ENCODE data around the gene TRAF3IP3. TPM values are rescaled to one million over a fixed set of nuclear protein-coding genes. Genes with fewer than 3 reads are reported as not detected.

The TRAF3IP3 gene
- total RNA-seq, 1 donor from 2014 or later: not detected

DNA sequence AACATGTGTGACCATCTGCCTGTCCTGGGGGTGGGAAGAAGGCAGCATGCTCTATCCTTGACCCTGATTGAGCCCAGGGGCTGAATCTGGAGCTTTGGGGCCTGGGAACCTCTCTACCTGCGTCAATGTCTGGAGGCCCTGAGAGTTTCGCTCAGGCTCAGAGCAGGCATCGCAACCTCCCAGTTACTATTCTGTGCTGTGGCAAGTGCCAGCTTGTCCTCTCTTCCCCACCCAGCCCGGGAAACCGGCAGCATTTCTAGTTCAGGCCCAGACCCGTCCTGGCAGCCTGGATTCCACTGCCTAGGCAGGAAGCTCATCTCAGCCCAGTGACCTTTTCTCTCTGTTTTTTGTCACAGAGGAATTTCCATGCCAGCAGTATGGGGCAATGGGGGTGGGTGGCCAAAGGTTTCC lies 60.1 kb downstream of the TRAF3IP3 start:
- Histone ChIP-seq H3K36me3 (no peaks in the 10 kb centered on the region), H3F3A (ENCODE audit: low read depth) (no peaks in the 10 kb centered on the region), H3K4me2 (no peak overlapping the region), H3K27me3 (peaks cover 22% of the 10 kb centered on the region), H3K9me3 (ENCODE audit: low read depth) (no peaks in the 10 kb centered on the region), H3K9ac (no peak overlapping the region), H4K20me1 (ENCODE audit: low read depth) (no peaks in the 10 kb centered on the region), H3K4me1 (peaks cover under 1% of the 10 kb centered on the region), H2AFZ (replicated peaks) (peak overlapping the region; percentile 79), H3K27ac (no peak overlapping the region), H3K4me3 (no peak overlapping the region), H3K79me2 (ENCODE audit: low read depth) (no peaks in the 10 kb centered on the region)
- no peak for DNase-seq (ENCODE audit: low spot score)
- Mint-ChIP-seq H3K9me3 (no peaks in the 10 kb centered on the region), H3K27me3 (ENCODE audit: insufficient read depth, low read depth) (peaks cover 8% of the 10 kb centered on the region), H3K4me1 (no peaks in the 10 kb centered on the region), H3K36me3 (no peaks in the 10 kb centered on the region), H3K27ac (no peak overlapping the region), H3K4me3 (no peak overlapping the region)
- TF ChIP-seq EZH2 (IDR thresholded peaks at IDR 0.05) (no peak), EZH2phosphoT487 (IDR thresholded peaks at IDR 0.05) (no peak)
- TF ChIP-seq, protein P1, sequence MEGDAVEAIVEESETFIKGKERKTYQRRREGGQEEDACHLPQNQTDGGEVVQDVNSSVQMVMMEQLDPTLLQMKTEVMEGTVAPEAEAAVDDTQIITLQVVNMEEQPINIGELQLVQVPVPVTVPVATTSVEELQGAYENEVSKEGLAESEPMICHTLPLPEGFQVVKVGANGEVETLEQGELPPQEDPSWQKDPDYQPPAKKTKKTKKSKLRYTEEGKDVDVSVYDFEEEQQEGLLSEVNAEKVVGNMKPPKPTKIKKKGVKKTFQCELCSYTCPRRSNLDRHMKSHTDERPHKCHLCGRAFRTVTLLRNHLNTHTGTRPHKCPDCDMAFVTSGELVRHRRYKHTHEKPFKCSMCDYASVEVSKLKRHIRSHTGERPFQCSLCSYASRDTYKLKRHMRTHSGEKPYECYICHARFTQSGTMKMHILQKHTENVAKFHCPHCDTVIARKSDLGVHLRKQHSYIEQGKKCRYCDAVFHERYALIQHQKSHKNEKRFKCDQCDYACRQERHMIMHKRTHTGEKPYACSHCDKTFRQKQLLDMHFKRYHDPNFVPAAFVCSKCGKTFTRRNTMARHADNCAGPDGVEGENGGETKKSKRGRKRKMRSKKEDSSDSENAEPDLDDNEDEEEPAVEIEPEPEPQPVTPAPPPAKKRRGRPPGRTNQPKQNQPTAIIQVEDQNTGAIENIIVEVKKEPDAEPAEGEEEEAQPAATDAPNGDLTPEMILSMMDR (IDR thresholded peaks at IDR 0.05): no peak

- no peak overlapping the region for H3K4me3 Mint-ChIP-seq
- Histone ChIP-seq H3K79me2 (ENCODE audit: low read depth) (no peaks in the 10 kb centered on the region), H3F3A (ENCODE audit: low read depth) (no peaks in the 10 kb centered on the region), H3K4me2 (no peak overlapping the region), H3K27ac (no peak overlapping the region), H3K9ac (no peak overlapping the region), H3K36me3 (no peaks in the 10 kb centered on the region), H3K4me3 (no peak overlapping the region), H3K4me1 (no peaks in the 10 kb centered on the region), H3K9me3 (ENCODE audit: low read depth) (no peaks in the 10 kb centered on the region), H3K27me3 (peaks cover 31% of the 10 kb centered on the region), H2AFZ (replicated peaks) (no peak overlapping the region), H4K20me1 (ENCODE audit: low read depth) (no peaks in the 10 kb centered on the region)
- TF ChIP-seq, protein P1 (IDR thresholded peaks at IDR 0.05): no peak
- TF ChIP-seq EZH2phosphoT487 (IDR thresholded peaks at IDR 0.05): no peak
- TF ChIP-seq EZH2 (IDR thresholded peaks at IDR 0.05): no peak
- H3K4me1 Mint-ChIP-seq: no peaks in the 10 kb centered on the region
- H3K36me3 Mint-ChIP-seq: no peaks in the 10 kb centered on the region
- DNase-seq (ENCODE audit: low spot score): no peak
- no peak overlapping the region for H3K27ac Mint-ChIP-seq
- peaks cover 8% of the 10 kb centered on the region for H3K27me3 Mint-ChIP-seq (ENCODE audit: insufficient read depth, low read depth)
- H3K9me3 Mint-ChIP-seq: no peaks in the 10 kb centered on the region
Observed at GRCh38 chr1:209816923-209817322, 61.1 kb downstream of the TRAF3IP3 start.

DNA sequence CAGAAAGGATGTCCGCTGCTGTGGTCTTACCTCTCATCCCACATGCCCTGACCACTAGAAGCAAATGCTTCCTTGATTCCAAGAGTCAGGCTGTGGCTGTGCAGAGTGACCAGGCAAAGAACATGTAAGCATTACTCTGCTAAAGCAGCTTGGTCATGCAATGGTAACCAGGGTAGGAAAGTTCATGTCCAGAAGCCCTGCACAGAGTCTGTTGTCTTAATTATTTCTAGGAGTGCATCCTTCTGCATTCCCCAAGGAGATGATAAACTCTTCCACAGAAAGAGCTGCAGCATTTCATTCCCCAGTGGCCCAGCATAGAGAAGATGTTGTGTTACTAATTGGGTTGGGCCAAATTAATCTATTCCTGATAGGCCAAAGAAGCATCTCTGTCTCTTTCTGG lies 61.8 kb downstream of the TRAF3IP3 start:
- Histone ChIP-seq H3K9me3 (ENCODE audit: low read depth) (no peaks in the 10 kb centered on the region), H3K9ac (no peak overlapping the region), H3K36me3 (no peaks in the 10 kb centered on the region), H4K20me1 (ENCODE audit: low read depth) (no peaks in the 10 kb centered on the region), H3K4me2 (no peak overlapping the region), H3K79me2 (ENCODE audit: low read depth) (no peaks in the 10 kb centered on the region), H3F3A (ENCODE audit: low read depth) (no peaks in the 10 kb centered on the region), H3K4me3 (no peak overlapping the region), H3K4me1 (no peaks in the 10 kb centered on the region), H3K27me3 (peaks cover 31% of the 10 kb centered on the region), H3K27ac (no peak overlapping the region), H2AFZ (replicated peaks) (no peak overlapping the region)
- Mint-ChIP-seq H3K27ac (no peak overlapping the region), H3K4me3 (no peak overlapping the region), H3K36me3 (no peaks in the 10 kb centered on the region), H3K27me3 (ENCODE audit: insufficient read depth, low read depth) (peaks cover 10% of the 10 kb centered on the region), H3K4me1 (no peaks in the 10 kb centered on the region), H3K9me3 (no peaks in the 10 kb centered on the region)
- TF ChIP-seq, protein P1 (IDR thresholded peaks at IDR 0.05): no peak
- TF ChIP-seq EZH2 (IDR thresholded peaks at IDR 0.05) (no peak), EZH2phosphoT487 (IDR thresholded peaks at IDR 0.05) (no peak)
- DNase-seq (ENCODE audit: low spot score): no peak

Data from neural progenitor cell (in vitro differentiated cells).